G401 (cell line): ENCODE data around the gene HLA-G. TPM values are rescaled to one million over a fixed set of nuclear protein-coding genes. Genes with fewer than 3 reads are reported as not detected.
"Not testable (repeated sequence)": the region's sequence is repeated elsewhere in the genome, so short reads cannot be mapped to it uniquely, and the experiment has no call there.

Source experiments
- DNase-seq: peaks from one replicate; pipeline ENCODE4 v3.0.0-alpha.2; 2015; ENCODE audit warnings: low spot score
- in situ Hi-C: cut with HindIII; loops from 2 replicates; pipeline ENCODE4 v1.10.0; 2016; ENCODE audit warnings: low sequenced_read_pairs, mixed read lengths
- total RNA-seq: library from RNA; depleted of rRNA; stranded (reverse); fragments of >200 nt; shearing (Covaris generic); gene quantifications from 2 replicates; pipeline ENCODE4 v1.2.3, GENCODE V29; 2014; rRNA removed

HLA-G gene
- not detected in 2 replicates for total RNA-seq

DNA sequence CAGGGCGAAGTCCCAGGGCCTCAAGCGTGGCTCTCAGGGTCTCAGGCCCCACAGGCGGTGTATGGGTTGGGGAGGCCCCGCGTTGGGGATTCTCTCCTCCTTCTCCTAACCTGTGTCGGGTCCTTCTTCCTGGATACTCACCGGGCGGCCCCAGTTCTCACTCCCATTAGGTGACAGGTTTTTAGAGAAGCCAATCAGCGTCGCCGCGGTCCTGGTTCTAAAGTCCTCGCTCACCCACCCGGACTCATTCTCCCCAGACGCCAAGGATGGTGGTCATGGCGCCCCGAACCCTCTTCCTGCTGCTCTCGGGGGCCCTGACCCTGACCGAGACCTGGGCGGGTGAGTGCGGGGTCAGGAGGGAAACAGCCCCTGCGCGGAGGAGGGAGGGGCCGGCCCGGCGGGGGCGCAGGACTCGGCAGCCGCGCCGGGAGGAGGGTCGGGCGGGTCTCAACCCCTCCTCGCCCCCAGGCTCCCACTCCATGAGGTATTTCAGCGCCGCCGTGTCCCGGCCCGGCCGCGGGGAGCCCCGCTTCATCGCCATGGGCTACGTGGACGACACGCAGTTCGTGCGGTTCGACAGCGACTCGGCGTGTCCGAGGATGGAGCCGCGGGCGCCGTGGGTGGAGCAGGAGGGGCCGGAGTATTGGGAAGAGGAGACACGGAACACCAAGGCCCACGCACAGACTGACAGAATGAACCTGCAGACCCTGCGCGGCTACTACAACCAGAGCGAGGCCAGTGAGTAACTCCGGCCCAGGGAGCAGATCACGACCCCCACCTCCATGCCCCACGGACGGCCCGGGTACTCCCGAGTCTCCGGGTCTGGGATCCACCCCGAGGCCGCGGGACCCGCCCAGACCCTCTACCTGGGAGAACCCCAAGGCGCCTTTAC lies at the start of gene HLA-G:
TSS of gene HLA-G (plus strand) at position 247 of the 892 bp plus-strand sequence. CDS start at position 267, 20 bp downstream.
- DNase-seq, result no peak
- in situ Hi-C loops, result no loop called here

DNA sequence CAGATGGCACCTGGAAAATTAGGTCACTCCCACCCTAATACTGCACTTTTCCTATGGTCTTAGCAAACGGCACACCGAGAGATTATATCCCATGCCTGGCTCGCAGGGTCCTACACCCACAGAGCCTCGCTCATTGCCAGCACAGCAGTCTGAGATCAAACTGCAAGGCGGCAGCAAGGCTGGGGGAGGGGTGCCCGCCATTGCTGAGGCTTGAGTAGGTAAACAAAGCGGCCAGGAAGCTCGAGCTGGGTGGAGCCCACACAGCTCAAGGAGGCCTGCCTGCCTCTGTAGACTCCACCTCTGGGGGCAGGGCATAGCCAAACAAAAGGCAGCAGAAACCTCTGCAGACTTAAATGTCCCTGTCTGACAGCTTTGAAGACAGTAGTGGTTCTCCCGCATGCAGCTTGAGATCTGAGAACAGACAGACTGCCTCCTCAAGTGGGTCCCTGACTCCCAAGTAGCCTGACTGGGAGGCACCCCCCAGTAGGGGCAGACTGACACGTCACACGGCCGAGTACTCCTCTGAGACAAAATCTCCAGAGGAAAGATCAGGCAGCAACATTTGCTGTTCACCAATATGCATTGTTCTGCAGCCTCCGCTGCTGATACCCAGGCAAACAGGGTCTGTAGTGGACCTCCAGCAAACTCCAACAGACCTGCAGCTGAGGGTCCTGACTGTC lies 47.5 kb upstream of the HLA-G start:
- in situ Hi-C loops, result not testable (repeated sequence)

DNA sequence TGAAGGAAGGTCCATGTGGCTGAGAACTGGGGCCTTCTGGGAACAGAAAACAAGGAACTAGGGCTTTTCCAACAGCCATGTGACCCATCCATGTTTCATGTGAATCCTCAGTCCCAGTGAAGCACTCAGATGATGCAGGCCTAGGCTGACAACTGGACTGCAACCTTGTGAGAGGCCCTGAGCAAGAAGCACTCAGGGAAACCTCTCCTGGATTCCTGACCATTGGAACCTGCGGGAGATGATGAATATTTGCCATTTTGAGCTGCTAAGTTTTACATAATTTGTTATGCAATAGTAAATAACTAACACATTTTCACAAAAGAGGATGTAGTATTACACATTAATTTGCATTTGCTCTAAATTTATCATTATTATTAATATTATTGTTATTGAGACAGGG lies 38.4 kb upstream of the HLA-G start:
- in situ Hi-C loops, result no loop called here
- DNase-seq, result no peak

More for the DNA sequence above, 47.5 kb upstream of the HLA-G start:
- DNase-seq, result peak; percentile 8

DNA sequence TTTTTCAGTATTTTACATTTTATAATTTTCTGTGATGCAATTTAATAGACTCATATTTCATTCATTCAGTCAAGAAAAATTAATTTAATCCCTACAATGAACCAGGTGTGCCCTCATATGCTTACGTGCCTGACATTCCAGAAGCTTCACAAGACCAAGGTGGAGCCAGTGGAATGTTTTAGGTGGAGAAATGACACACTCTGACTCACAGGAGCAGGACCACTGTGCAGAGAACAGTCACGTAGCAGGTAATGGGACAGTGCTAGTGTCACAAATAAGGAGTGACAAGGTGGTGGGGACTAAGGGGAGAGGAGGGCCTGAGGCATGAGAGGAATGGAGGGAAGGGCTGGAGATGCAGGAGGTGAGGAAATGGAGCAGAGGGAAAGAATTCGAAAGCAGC lies 37.0 kb upstream of the HLA-G start:
- no peak for DNase-seq
- in situ Hi-C loops, result no loop called here

DNA sequence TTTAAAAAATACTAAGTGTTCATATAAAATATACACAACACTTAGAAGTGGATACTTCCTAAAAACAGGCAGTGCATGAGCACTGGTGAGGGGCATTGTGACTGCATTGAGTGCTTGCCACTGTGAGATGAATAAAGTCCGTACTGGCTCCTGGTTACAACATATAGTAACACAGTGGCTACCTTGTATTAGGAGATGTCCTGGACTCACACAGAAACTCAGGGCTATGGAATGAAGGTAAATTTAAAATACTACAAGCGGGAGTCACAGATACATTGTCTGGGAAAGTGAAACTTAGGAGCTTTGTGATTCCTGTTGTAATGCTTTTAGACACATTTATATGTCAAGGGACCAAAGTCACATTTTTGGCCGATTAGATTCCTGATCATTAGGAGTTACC lies 36.5 kb upstream of the HLA-G start:
- peak; percentile 2 for DNase-seq
- in situ Hi-C loops, result no loop called here

DNA sequence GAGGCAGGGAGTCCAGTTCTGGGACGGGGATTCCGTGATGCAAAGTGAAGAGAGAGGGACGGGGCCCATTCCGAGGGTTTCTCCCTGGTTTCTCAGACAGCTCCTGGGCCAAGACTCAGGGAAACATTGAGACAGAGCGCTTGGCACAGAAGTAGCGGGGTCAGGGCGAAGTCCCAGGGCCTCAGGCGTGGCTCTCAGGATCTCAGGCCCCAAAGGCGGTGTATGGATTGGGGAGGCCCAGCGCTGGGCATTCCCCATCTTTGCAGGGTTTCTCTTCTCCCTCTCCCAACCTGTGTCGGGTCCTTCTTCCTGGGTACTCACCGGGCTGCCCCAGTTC lies 35.9 kb upstream of the HLA-G start:
- peak; percentile 7 for DNase-seq
- in situ Hi-C loops, result no loop called here

DNA sequence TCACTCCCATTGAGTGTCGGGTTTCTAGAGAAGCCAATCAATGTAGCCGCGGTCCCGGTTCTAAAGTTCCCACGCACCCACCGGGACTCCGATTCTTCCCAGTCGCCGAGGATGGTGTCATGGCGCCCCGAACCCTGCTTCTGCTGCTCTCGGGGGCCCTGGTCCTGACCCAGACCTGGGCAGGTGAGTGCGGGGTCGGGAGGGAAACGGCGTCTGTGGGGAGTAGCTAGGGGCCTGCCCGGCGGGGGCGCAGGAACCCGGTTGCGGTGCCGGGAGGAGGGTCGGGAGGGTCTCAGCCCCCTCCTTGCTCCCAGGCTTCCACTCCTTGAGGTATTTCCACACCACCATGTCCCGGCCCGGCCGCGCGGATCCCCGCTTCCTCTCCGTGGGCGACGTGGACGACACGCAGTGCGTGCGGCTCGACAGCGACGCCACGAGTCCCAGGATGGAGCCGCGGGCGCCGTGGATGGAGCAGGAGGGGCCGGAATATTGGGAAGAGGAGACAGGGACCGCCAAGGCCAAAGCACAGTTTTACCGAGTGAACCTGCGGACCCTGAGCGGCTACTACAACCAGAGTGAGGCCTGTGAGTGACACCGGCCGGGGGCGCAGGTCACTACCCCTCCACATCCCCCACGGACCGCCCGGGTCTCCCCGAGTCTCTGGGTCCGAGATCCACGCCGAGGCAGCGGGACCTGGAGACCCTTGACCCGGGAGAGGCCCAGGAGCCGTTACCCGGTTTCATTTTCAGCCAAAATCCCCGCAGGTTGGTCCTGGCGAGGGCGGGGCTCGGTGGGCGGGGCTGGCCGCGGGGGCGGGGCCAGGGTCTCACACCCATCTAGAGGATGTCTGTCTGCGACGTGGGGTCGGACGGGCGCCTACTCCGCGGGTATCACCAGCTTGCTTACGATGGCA lies 35.2 kb upstream of the HLA-G start:
- peak; percentile 58 for DNase-seq
- in situ Hi-C loops, result no loop called here

DNA sequence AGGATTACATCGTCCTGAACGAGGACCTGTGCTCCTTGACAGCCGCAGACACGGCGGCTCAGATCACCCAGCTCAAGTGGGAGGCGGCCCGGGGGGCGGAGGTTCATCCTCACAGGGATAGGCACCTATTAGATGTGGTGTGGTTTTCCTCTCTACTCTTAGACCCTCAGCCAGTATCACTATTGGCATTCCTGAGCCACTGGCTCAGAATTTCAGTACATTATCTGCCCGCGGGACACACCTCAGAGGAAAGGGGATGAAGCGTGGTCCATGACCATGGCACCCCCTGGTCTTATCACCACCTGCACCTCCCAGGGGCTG lies 34.6 kb upstream of the HLA-G start:
- no peak for DNase-seq
- in situ Hi-C loops, result no loop called here

DNA sequence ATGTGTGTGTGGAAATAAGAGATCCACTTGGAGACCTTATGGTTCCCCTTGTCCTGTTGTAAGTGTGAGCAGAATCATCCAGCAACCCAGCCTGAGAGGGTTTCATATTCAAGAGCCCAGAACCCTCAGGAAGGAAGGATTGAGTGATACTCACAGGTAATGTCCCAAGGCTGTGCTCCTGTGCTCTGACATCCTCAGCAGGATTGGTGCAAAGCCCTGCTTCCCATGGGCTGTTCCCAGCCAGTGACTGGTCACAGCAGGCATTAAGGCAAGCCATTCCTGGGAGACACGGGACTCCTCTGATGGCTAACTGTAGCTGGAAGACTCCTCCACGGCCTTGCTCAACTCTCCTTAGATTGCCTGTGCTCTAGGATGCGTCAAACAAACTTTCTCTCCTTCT lies 33.8 kb upstream of the HLA-G start:
- in situ Hi-C loops, result no loop called here
- DNase-seq, result no peak

DNA sequence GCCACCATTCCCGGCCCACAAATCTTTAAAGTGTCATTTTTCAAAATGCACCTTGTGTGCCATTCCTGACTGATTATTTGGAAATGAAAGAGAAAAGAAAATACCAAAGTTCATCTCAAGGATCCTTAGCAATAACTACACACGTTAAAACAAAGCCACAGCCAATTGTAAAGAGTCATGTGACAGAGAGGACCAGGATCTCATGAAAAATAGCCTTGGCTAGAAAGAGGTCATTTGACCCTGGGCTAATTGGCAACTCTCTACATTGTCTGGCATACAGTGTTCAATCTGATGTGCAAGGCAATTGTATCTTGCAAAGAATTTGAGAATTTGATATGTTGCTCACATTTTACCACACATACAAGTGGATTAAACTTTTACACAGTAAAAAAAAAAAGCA lies 31.6 kb upstream of the HLA-G start:
- no peak for DNase-seq
- in situ Hi-C loops, result no loop called here

DNA sequence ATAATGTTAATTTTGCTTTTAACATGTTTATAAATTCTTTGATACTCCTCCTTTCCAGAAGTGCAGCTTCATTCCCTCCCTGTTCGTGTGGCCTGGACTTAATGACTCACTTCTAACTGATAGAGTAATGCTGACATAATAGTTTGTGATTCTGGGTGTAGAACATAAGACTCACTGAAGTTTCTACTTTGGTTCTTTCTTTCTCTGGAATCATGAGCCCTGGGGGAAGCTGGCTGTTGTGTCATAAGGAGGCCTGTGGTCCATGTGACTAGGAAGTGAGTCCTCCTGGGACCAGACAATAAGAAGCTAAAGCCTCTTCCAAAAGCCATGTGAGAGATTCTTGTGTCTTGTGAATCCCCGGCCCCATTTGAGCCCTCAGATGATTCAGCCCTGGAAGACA lies 30.5 kb upstream of the HLA-G start:
- no peak for DNase-seq
- in situ Hi-C loops, result no loop called here

DNA sequence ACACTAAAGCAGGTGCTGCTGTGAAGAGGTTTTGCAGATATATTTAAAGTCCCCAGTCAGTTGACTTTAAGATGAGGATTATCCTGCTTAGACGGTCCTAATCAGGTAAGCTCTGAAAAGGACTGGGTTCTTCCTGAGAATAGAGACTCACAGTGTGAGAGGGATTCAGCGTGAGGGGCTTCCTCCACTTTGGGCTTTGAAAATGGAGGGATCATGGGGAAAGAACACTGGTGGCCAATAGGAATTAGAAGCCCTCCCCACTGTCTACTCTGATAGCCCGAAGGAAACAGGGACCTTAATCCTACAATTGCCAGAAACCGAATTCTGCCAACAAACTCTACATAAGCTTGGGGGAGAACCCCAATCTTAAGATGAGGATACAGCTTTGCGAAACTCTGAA lies 29.7 kb upstream of the HLA-G start:
- no peak for DNase-seq
- in situ Hi-C loops, result no loop called here

DNA sequence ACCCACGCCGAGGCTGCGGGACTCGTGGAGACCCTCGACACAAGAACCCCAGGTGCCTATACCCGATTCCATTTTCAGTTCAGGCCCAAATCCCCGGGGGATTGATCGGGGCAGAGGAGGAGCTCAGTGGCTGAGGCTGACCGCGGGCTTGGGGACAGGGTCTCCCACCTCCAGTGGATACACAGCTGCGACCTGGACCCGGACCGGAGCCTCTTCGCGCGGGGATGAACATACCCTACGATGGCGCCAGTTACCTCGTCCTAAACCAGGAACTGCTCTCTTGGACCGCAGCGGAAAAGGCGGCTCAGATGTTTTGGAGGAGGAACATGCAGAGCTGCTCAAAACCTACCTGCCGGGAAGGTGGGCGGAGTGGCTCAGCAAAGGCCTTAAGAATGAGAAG lies 27.4 kb upstream of the HLA-G start:
- in situ Hi-C loops, result no loop called here
- no peak for DNase-seq

DNA sequence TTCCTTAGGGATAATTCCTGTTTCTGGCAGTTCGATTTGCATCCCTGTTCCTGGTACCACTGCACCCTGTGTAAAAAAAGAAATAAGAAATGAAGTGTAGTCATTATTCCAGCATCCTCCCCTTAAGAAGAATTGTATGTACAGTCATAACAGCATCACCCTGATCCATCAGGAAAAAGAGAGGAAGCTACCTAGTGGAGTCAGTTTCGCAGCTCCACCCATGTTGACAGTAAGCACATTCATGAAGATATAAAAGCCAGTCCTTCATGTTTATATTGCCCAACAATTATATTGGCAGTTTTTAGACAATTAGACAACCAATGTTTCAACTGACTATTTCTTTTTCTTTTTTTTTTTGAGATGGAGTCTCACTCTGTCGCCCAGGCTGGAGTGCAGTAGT lies 21.2 kb upstream of the HLA-G start:
- DNase-seq, result no peak
- in situ Hi-C loops, result no loop called here

DNA sequence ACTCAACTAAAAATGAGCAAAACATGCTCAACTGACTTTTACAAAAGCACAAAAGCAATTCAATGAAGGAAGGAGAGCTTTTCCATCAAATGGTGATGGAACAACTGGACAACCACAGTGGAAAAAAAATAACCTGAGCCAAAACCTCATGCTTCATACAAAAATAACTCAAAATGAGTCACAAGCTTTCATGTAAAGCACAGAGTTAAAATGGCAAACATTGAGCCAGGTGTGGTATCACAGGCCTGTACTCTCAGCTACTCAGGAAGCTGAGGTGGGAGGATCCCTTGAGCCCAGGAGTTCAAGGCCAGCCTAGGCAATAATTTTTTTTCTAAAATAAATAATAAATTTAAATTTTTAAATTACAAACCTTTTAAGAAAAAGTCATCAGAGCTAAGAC lies 18.4 kb upstream of the HLA-G start:
- in situ Hi-C loops, result no loop called here
- no peak for DNase-seq

DNA sequence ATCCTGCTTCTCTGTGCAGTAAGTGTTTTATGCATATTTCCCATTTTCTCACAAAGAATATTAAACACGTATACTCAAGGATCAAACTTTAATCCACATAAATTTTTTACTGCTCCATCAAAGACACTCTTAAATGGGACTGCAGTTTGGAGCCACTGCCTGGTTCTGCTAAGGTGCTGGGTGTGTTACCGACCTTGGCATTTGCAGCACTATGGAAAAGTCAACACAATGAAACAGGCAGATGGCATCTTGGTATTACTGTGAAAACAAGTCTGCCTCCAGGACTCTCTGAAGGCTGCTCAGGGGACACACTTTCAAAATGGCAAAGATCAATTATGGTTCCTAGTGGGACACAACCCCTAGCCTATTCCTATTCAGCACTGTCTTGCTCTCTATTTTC lies 17.3 kb upstream of the HLA-G start:
- DNase-seq, result no peak
- in situ Hi-C loops, result no loop called here

DNA sequence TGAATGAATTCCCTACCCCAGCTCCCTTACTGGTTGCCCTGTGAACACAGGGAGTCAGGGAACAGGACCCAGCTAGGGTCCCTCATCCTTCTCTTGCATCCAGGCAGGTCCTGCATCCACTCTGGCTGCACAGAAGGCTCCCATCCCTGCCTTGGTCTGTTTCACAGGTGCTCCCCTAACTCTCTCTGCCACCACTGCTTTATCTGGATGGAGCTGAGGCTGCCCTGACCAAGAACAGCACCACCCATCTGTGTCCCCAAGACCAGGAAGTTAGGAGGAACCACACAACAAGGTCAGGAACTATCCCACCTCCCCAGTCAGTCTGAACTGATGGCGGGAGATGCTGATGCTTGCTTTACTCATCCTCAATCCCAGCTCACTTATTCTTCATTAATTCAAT lies 16.2 kb upstream of the HLA-G start:
- DNase-seq, result no peak
- in situ Hi-C loops, result no loop called here

DNA sequence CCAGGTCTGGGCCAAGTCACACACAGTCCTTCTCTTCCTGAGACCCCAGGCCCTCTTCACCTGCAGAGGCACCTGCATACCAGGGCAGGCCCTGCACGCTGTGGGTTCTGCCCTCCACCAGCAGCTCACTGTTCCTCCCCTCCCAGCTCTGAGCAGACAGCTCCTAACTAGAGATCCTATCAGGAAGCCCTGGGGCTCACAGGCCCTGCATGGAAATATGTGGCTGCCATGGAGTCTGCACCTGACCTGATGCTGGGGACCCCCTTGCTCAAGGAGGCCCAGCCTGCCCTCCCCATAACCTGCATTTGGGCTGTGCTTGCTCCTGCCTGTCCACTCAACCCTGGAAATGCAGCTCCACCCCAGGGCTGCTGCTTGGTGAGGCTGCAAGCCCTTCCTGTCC lies 14.6 kb upstream of the HLA-G start:
- no peak for DNase-seq
- in situ Hi-C loops, result no loop called here

DNA sequence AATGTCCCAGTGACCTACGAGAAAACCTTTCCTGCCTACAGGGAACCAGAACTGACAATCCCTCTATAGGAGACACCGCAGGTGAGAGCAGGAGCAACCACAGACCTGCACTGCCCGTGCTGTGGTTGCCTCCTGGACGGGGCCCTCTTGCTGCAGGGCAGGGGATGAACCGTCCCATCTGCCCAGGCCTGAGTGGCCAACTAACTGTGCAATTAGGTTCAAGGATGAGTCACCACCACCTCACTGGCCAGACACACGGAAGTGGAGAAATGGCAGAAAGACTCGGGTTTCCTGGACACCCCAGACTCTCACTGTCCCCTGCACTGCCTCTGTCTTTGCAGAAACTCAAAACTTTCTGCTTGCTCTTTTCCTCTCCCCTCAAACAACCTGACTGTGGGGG lies 13.8 kb upstream of the HLA-G start:
- in situ Hi-C loops, result no loop called here
- DNase-seq, result no peak
